GM12878 (cell line): ENCODE results near the gene DLGAP3. TPM values are rescaled to one million over a fixed set of nuclear protein-coding genes. Genes with fewer than 3 reads are reported as not detected.

Source experiments
- ATAC-seq: fragments of 200-7000 bp; cut with Tn5 transposase; 3 replicates; pipeline ENCODE4 v1.9.1; 2020; ENCODE audit warnings: mild to moderate bottlenecking, moderate library complexity
- BruUV-seq: library from RNA; stranded (reverse); fragments of 400-500 nt; replicated peaks from 2 replicates; lab custom pipeline; 2021; lab: Mats Ljungman, UMichigan
- CTCF ChIA-PET: fragments of 300-600 bp; sonication (Branson Sonifier 250); formaldehyde crosslinking; extraction: SDS; loops from one replicate; lab custom pipeline; 2021; ENCODE audit warnings: inconsistent platforms; lab: Yijun Ruan, JAX
- POLR2A ChIA-PET: fragments of 350-600 bp; formaldehyde crosslinking; extraction: SDS; loops from one replicate; lab custom pipeline; 2021; ENCODE audit warnings: inconsistent platforms; lab: Charles Lee
- RAD21 ChIA-PET: fragments of 300-600 bp; sonication (Branson Sonifier 250); formaldehyde crosslinking; loops from one replicate; lab custom pipeline; 2023; ENCODE audit warnings: antibody characterized with exemption; ENCODE audit not compliant: unreplicated experiment; lab: Charles Lee
- SMC1A ChIA-PET: fragments of 300-600 bp; sonication (Branson Sonifier 250); formaldehyde crosslinking; loops from one replicate; lab custom pipeline; 2023; ENCODE audit not compliant: unreplicated experiment, uncharacterized antibody; lab: Charles Lee
- DNase-seq: peaks from one replicate; pipeline ENCODE4 v3.0.0-alpha.2; 2011; ENCODE audit warnings: low read depth, low spot score
- FAIRE-seq: peaks from 3 replicates; lab custom pipeline; 2011; peaks lifted over from hg19 to GRCh38; lab: Jason Lieb, UNC
- H2AFZ ChIP-seq: 2 replicates; pipeline ENCODE4 v1.6.0; 2011; ENCODE audit warnings: low read depth, low read length, control low read depth; ENCODE audit not compliant: control insufficient read depth
- H3K27ac ChIP-seq: 2 replicates; pipeline ENCODE4 v1.5.1; 2011; ENCODE audit warnings: control low read depth; ENCODE audit not compliant: control insufficient read depth, insufficient read depth
- H3K27me3 ChIP-seq, 2 experiments: replicated peaks in 1 of 2; 2 replicates each; pipeline versions ENCODE4 v1.6.0 to v1.6.1; 2011; ENCODE audit warnings: low read length in 1 of 2; ENCODE audit not compliant: control insufficient read depth in 2 of 2, insufficient read depth in 2 of 2
- H3K36me3 ChIP-seq, 2 experiments: 2 replicates each; pipeline ENCODE4 v1.5.1; 2011; ENCODE audit warnings: low read length in 1 of 2; ENCODE audit not compliant: control insufficient read depth in 2 of 2, insufficient read depth in 2 of 2
- H3K4me1 ChIP-seq: 2 replicates; pipeline ENCODE4 v1.6.1; 2011; ENCODE audit warnings: mild to moderate bottlenecking, low read length, moderate library complexity, mixed read lengths; ENCODE audit not compliant: control insufficient read depth, insufficient read depth
- H3K4me2 ChIP-seq: 2 replicates; pipeline ENCODE4 v1.6.0; 2011; ENCODE audit warnings: control low read depth; ENCODE audit not compliant: control insufficient read depth, insufficient read depth
- H3K4me3 ChIP-seq: fragments of 200-600 bp; sonication (generic); 2 replicates; pipeline ENCODE4 v1.5.1; 2016
- H3K79me2 ChIP-seq: 2 replicates; pipeline ENCODE4 v1.6.0; 2011; ENCODE audit warnings: low read length; ENCODE audit not compliant: control insufficient read depth, insufficient read depth
- H3K9ac ChIP-seq: 2 replicates; pipeline ENCODE4 v1.8.0; 2011; ENCODE audit warnings: low read length, control low read depth, mixed read lengths; ENCODE audit not compliant: control insufficient read depth, insufficient read depth
- H3K9me3 ChIP-seq: replicated peaks from 3 replicates; pipeline ENCODE4 v1.5.1; 2011; ENCODE audit warnings: mild to moderate bottlenecking, low read length; ENCODE audit not compliant: control insufficient read depth, insufficient read depth
- H4K20me1 ChIP-seq: 2 replicates; pipeline ENCODE4 v1.6.0; 2011; ENCODE audit not compliant: control insufficient read depth, insufficient read depth
- IKZF1 ChIP-seq: fragments of 450-650 bp; conservative IDR thresholded peaks from 2 replicates; pipeline ENCODE4 v1.6.1; 2017; ENCODE audit warnings: antibody characterized with exemption, mild to moderate bottlenecking
- KLF5 ChIP-seq: fragments of 450-650 bp; IDR thresholded peaks from 2 replicates; pipeline ENCODE4 v1.6.1; 2014; ENCODE audit warnings: mild to moderate bottlenecking; ENCODE audit not compliant: partially characterized antibody
- RELA ChIP-seq: fragments of 450-650 bp; IDR thresholded peaks from 2 replicates; pipeline ENCODE4 v1.8.0; 2014; ENCODE audit warnings: borderline replicate concordance; ENCODE audit not compliant: partially characterized antibody
- SIX5 ChIP-seq: IDR thresholded peaks from 2 replicates; pipeline ENCODE4 v1.6.1; 2011; ENCODE audit warnings: mild to moderate bottlenecking, low read depth, low read length, moderate library complexity; ENCODE audit not compliant: severe bottlenecking
- SMAD1 ChIP-seq: fragments of 450-650 bp; IDR thresholded peaks from 2 replicates; pipeline ENCODE4 v1.6.1; 2018; ENCODE audit warnings: mild to moderate bottlenecking, low read depth; ENCODE audit not compliant: partially characterized antibody
- WGBS: methylation state at CpG from one replicate; pipeline ENCODE4 v1.1.6; 2016; ENCODE audit warnings: low lambda C conversion rate; ENCODE audit not compliant: insufficient replicate concordance, insufficient coverage; ENCODE audit errors: missing lambda C conversion rate; 5-methylcytosine and 5-hydroxymethylcytosine counted together
- in situ Hi-C: fragments of 300-500 bp; cut with MboI; formaldehyde crosslinking; loops from 9 replicates; pipeline ENCODE4 v1.14.3; 2018; ENCODE audit warnings: mixed read lengths
- intact Hi-C: fragments of 100-400 bp; cut with micrococcal nuclease; formaldehyde crosslinking; loops from one replicate; pipeline ENCODE4 v1.14.2; 2022; ENCODE audit not compliant: unreplicated experiment
- polyA plus RNA-seq, 11 experiments: library from polyadenylated mRNA; depleted of rRNA in 4 of 11; unstranded in 6 of 11; stranded (reverse) in 5 of 11; fragments of >200 nt; fragmentation: Nextera tagmentation in 4 of 11; fragmentation: Illumina TruSeq in 1 of 11; extraction: Ambion mirVana in 4 of 11; extraction: Trizol in 1 of 11; gene quantifications; 1 replicate in 1 of 11; 2 replicates in 10 of 11; pipeline versions ENCODE4 v1.2.1 to v1.2.3, GENCODE V29; 2011 to 2016; ENCODE audit warnings: inconsistent platforms in 2 of 11, missing spikeins in 2 of 11, low read depth in 1 of 11
- total RNA-seq, 4 experiments: library from RNA; depleted of rRNA in 3 of 4; stranded (reverse); fragments of >200 nt in 3 of 4; fragmentation: Illumina TruSeq in 1 of 4; extraction: Trizol in 1 of 4; gene quantifications; 2 replicates each; pipeline versions ENCODE4 v1.2.1 to v1.2.3, GENCODE V29; 2013 to 2021
- TF ChIP-seq, protein P1 (sequence below), 3 experiments: IDR thresholded peaks in 2 of 3; conservative IDR thresholded peaks in 1 of 3; 2 replicates each; pipeline ENCODE4 v1.5.1; 2011; ENCODE audit warnings: low read depth in 3 of 3, low read length in 3 of 3, mild to moderate bottlenecking in 3 of 3, control low read depth in 2 of 3, moderate library complexity in 2 of 3, inconsistent platforms in 1 of 3, mixed read lengths in 1 of 3; ENCODE audit not compliant: control insufficient read depth in 2 of 3, insufficient read depth in 1 of 3; ENCODE audit errors: extremely low read depth in 1 of 3
- TF ChIP-seq, protein P2 (sequence below): fragments of 450-650 bp; formaldehyde crosslinking; IDR thresholded peaks from 2 replicates; pipeline ENCODE4 v1.5.0; 2022; ENCODE audit warnings: mild to moderate bottlenecking, missing genetic modification characterization

Gene DLGAP3
- total and polyA plus RNA-seq, 10 of the 15 experiments (the other 5 are each of a cell fraction or from before 2014, with no cell fraction given) = 0.03 to 0.15 (median 0.08) TPM; not detected in 4

DNA sequence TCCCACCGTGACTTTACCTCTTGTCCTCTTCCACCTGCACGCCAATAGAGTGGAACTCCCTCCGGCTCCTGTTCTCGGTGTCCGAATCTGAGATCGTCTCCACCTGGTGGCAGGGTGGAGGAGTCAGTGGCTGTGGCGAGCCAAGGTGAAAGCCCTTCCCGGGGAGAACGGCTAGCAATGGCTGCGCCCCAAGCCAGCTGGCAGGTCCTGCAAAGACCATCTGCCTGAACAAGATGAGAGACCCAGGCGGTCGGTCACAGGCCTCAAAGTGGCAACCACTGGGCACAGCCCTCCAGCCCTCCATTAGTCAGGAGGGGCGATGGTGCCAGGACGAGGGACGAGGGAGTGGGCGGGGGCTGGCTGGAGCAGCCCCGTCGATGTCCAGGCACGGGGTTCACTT lies 44.5 kb downstream of the DLGAP3 start:
- FAIRE-seq = no peak
- no peak overlapping the region for H2AFZ ChIP-seq
- no peak overlapping the region for H3K9ac ChIP-seq
- H3K27ac ChIP-seq = no peak overlapping the region
- POLR2A ChIA-PET = no interaction called here
- no peaks in the 10 kb centered on the region for H3K9me3 ChIP-seq
- no peaks in the 10 kb centered on the region for H3K36me3 ChIP-seq
- SMC1A ChIA-PET = no interaction called here
- no TSS peak for BruUV-seq
- RAD21 ChIA-PET = no interaction called here
- H4K20me1 ChIP-seq = no peaks in the 10 kb centered on the region
- TF ChIP-seq RELA (no peak), SIX5 (no peak), SMAD1 (no peak), IKZF1 (no peak), KLF5 (no peak)
- TF ChIP-seq, protein P1, sequence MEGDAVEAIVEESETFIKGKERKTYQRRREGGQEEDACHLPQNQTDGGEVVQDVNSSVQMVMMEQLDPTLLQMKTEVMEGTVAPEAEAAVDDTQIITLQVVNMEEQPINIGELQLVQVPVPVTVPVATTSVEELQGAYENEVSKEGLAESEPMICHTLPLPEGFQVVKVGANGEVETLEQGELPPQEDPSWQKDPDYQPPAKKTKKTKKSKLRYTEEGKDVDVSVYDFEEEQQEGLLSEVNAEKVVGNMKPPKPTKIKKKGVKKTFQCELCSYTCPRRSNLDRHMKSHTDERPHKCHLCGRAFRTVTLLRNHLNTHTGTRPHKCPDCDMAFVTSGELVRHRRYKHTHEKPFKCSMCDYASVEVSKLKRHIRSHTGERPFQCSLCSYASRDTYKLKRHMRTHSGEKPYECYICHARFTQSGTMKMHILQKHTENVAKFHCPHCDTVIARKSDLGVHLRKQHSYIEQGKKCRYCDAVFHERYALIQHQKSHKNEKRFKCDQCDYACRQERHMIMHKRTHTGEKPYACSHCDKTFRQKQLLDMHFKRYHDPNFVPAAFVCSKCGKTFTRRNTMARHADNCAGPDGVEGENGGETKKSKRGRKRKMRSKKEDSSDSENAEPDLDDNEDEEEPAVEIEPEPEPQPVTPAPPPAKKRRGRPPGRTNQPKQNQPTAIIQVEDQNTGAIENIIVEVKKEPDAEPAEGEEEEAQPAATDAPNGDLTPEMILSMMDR (IDR thresholded peaks at IDR 0.05 in 2 of 3, conservative IDR thresholded peaks at IDR 0.05 in 1 of 3; ENCODE audit: control insufficient read depth in 2 of 3, extremely low read depth in 1 of 3, insufficient read depth in 1 of 3, low read depth in 3 of 3, low read length in 3 of 3) = 0 out of 6 replicates have a peak, but pooled peaks of 1 of the 3 experiments have one; percentile 10
- TF ChIP-seq, protein P2, sequence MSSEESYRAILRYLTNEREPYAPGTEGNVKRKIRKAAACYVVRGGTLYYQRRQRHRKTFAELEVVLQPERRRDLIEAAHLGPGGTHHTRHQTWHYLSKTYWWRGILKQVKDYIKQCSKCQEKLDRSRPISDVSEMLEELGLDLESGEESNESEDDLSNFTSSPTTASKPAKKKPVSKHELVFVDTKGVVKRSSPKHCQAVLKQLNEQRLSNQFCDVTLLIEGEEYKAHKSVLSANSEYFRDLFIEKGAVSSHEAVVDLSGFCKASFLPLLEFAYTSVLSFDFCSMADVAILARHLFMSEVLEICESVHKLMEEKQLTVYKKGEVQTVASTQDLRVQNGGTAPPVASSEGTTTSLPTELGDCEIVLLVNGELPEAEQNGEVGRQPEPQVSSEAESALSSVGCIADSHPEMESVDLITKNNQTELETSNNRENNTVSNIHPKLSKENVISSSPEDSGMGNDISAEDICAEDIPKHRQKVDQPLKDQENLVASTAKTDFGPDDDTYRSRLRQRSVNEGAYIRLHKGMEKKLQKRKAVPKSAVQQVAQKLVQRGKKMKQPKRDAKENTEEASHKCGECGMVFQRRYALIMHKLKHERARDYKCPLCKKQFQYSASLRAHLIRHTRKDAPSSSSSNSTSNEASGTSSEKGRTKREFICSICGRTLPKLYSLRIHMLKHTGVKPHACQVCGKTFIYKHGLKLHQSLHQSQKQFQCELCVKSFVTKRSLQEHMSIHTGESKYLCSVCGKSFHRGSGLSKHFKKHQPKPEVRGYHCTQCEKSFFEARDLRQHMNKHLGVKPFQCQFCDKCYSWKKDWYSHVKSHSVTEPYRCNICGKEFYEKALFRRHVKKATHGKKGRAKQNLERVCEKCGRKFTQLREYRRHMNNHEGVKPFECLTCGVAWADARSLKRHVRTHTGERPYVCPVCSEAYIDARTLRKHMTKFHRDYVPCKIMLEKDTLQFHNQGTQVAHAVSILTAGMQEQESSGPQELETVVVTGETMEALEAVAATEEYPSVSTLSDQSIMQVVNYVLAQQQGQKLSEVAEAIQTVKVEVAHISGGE (CRISPR knock-in tag) = no peak
- intact Hi-C loops = no loop called here
- 61% methylated on average over 19 of the region's 19 CpGs for WGBS
- ATAC-seq = peak; percentile 21; the same call in 1 of the 3 replicates
- H3K27me3 ChIP-seq = peaks cover 4 to 13% of the 10 kb centered on the region in 2 experiments; a peak in 3 of 4 replicates
- DNase-seq = no peak
- in situ Hi-C loops = no loop called here
- no peaks in the 10 kb centered on the region for H3K79me2 ChIP-seq
- no peak overlapping the region for H3K4me3 ChIP-seq
- no peak overlapping the region for H3K4me2 ChIP-seq
- H3K4me1 ChIP-seq = no peaks in the 10 kb centered on the region
- CTCF ChIA-PET = no interaction called here
